SU-DHL-6 (cell line): Measurements from ENCODE around the gene CALN1.

Experiments used
- CTCF ChIP-seq: fragments of 200-600 bp; sonication (generic); IDR thresholded peaks from one replicate; pipeline ENCODE4 v1.5.1; 2017; ENCODE audit warnings: antibody characterized with exemption, mild to moderate bottlenecking, low read length, moderate library complexity; ENCODE audit not compliant: insufficient read depth, poor library complexity, severe bottlenecking
- EZH2phosphoT487 ChIP-seq: fragments of 200-600 bp; sonication (generic), shearing (Covaris generic); conservative IDR thresholded peaks from 2 replicates; pipeline ENCODE4 v1.6.1; 2018; ENCODE audit warnings: mild to moderate bottlenecking, antibody characterized with exemption, low read length, moderate library complexity, mixed read lengths

- TF ChIP-seq CTCF (no peak), EZH2phosphoT487 (no peak)
Measured at GRCh38 chr7:71984348-71984747, 427.8 kb downstream of the CALN1 start.
